Stimulated activated CD4-positive, alpha-beta T cell treated with anti-CD3 and anti-CD28 coated beads, Interleukin-2, amount 100 ng/mL, for 4 hours (primary cell): ENCODE measurements around the gene CCR5AS.
"Not testable (repeated sequence)": the region's sequence is repeated elsewhere in the genome, so short reads cannot be mapped to it uniquely, and the experiment has no call there.

Experiments used
- DNase-seq: peaks from one replicate; pipeline ENCODE4 v3.0.0-alpha.2; 2020; ENCODE audit warnings: low read depth

The CCR5AS gene

DNA sequence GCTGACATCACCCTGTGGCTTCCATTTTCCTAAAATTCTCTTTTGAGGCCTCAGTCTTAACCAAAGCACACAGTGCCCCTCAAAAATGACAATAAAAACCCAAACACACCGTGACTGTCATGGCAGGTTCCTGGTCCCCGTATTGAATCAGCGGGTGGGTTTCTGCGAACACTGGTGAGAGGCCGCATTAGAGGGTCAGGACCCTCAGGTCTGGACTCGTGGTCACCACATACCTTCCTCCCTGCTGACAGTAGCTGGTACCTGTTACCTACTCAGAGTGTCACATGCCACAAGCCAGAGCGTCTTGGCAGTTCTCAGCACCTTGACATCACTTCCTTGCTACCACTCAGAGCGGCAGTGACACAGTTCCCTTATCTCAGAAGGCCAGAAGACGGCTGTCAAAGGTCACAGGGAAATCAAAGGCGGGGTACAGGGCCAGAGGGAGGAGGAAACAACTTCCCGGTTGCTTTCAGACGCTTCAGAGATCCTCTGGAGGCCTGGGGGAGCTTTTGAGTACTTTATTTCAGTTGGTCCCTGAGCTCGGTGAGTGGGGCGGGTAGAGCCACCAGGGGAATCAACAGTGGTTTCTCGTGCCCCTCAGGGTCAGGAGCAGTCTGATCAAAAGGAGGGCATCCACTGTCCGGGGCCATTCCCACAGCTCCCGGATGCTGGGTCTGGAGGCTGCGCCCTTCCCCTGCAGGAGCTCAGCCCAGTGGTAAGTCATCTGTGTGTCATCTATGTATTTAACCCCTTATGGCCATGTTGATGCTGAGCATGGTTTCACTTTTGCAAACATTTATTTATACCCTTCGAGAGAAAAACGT lies at the start of gene CCR5AS, which contains the start of gene CCRL2:
Gene CCR5AS (minus strand): TSS at position 279 of the 824 bp plus-strand sequence.
Gene CCRL2 (plus strand): TSS at position 472 of the 824 bp plus-strand sequence. CDS start 821 bp downstream, outside the sequence.
- DNase-seq, result peak; percentile 14

DNA sequence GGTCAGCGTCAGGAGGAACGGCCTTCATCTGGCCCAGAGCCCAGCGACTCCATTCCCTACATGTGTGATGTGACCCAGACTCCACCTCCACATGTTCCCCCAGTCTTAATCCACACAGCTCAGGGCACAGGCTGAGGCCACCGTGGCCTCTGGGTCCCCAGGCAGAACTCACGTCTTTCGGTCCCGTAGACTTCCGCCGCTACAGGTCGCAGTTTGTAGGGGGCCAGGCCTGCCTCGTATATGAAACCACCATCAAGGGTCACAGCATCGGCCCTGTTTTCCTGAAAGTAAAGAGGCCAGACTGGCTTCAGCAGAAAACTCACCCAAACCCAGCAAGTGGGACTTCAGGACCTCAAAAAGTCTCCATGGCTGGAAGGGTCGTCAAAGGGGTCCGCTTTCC lies 49.3 kb upstream of the CCR5AS start:
- DNase-seq, result no peak

DNA sequence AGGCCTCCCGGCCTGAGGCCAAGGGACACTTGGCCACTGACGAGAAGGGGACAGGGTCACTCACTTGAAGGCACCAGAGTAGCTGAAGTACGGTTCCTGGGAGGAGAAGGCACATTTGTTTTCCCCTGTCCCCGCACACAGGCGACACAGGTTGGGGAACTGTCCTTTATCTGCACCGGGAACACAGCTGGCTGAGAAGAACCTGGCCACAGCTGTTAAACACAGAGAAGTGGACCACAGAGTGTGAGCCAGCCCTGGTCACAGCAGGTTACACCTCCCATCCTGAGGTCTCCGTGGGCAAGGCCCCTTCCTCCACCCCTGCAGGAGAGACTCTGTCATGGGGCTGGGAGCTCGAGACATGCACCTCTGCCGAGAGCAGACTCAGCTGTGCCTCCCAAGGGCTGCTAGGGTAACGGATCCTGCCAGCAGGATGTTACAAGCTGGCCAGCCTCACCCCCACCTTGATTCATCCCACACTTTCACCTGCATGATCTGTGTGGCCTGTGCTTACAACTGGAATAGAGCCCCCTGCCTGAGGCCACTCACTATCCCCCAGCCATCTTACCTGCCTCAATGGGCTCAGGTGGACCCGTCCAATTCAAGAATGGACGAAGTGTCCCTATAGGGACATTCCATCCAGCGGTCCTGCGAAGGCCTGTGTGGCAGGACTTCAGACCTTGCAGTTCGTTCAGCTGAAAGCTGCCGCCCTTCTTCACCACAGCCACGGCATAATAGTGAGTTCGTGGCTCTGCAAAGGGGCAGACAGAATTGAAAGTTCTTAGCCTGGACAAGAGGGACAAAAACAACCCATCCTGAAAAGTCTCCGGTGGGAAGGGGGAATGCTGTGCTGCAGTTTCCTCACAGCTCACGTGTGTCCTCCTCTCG lies 48.6 kb upstream of the CCR5AS start:
- no peak for DNase-seq

DNA sequence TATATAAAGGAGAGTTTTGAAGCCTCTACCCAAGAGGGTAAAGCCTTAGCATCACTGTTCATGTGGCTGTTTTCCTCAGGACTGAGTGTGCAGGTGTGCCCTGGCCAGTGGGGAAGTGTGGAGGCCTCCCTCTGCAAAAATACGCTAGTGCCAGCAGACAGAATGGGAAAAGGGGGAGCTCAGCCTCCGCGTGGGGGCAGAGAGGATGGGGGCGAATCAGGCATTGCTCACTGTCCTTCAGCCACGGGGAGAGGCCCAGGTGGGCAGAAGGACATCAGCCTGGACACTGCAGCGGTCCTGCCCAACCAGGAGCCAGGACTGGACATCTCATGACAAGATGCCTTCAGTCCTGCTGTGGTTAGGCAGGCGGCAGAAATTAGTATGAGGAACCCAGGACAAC lies 47.7 kb upstream of the CCR5AS start:
- no peak for DNase-seq

DNA sequence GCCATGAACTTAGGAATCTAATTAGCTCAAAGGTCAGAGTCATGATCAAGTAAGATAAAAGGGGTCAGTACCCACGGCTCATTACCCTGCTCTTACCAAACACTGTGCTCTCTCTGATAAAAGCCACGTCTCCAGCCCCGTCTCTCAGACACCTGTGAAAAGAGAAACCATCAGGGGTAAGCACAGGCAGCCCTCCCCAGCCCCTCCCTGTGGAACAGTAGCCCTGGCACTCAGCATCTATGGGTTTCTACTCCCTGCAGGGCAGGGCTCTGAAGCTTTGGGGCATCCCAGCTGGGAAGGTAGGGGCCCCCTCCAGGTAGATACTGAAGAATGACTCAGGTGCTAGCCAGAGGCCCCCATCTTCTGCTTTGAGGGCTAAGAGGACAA lies 47.3 kb upstream of the CCR5AS start:
- no peak for DNase-seq

DNA sequence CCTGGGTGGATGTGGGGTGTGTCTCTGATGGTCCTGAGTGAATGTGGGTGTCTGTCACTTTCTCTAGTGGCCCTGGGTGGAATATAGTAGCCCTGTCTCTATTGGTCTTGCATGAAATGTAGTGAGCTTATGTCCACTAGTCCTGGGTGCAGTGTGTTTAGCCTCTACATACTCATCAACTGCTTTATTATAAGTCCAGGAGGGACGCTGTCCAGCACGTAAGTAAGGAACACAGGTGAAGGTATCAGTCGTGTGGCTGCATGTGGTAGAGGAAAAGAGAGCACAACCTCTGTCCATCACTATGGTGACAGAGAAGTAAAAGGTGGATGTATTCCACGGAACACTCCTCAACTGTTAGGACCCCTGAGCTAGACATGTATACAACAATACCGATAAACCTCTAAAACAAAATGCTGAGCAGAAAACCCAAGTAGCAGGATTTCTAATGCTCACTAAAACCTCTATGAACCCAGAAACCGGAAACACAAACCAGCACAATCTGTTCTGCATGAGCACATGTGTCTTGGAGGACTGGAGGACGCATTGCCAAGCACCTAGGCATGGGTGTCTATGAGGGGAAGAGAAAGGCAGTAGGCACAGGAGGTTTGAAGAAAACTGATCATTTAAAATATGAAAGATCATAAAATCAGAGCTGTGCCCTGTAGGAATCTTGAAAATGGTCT lies 46.8 kb upstream of the CCR5AS start:
- no peak for DNase-seq

DNA sequence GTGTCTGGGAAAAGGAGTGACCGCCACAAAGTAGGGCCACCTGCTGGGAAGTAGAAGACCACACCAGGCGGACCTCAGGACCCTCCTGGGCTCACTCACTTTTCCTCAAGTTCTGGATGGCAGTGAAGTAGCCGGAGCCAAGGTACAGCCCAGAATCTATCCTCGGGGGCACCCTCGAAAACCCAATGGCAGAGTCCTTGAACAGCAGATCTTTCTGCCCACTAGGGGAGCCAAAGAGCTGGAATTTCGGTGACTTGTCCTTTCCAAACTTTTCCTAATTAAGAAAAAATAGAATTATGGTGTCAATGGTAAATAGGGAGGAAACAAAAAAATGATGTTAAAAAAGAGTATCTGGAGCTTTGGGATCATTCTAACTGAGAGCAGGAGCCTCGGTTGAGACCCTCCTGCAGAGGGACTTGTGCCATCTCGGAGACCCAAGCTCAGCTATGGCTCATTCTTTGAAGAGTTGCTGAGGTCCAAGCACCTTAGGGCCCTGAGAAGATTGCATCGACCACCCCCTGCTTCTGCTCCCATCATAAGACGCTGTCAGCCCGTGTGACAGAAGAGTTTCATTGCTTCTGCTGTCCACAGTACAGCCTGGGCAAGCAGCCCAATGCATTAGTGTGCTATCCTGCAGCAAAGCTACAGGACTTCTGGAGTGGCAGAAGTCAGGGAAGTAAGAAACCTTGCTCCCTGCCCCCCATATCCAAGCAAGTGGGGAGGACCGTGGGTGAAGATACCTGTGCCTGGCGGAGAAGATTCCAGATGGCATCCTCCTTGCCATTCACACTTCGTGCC lies 43.1 kb upstream of the CCR5AS start:
- no peak for DNase-seq

DNA sequence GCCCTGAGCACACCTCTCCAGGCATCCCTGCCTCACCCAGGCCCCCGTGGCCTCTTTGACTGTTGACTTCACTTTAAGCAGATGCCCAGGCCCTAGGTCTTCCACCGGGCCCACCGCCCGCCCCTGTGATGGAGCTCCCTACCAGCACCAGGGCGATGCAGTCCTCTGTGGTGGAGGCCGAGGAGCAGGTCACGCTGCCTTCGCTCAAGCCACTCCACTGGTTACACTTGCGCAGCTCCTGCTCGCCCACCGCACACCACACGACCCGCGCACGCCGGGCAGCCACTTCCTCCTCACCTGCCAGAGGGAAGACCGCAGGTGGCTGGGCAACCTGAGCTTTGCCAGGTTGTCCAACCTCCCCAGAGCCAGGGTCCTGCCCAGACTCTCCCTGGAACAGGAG lies 41.9 kb upstream of the CCR5AS start:
- DNase-seq, result no peak

DNA sequence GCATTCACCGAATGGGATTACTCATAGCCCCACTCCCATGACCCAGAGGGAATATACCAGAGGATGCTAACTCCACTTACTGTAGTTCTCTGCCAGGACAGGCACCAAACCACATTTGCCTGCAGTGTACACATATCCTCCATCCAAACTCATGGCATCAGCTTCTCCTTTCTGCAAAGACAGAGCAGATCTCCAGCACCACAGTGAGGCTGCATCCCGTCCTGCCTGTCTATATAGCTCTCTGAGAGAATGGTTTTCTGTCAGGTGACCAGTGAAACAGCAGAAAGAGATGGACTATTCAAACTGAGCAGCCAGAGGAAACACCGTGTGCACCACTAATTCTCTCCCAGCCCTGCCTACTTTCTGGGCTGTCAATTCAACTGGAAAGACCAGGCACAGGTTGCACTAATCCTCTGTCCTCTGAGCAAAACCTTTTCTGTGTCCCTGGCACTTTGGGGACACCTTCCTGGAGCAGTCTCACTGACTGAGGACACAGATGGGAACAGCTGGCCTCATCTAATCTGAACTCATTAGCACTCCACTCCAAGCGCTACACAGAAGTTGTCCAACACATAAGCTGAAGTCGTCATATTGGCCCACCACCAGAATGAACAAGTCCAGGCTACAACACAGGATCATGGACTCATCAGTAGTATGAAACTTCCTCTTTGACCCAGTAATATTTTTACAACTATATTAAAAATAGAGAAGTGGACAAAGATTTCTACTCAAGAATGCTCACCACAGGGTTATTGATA lies 40.5 kb upstream of the CCR5AS start:
- no peak for DNase-seq

DNA sequence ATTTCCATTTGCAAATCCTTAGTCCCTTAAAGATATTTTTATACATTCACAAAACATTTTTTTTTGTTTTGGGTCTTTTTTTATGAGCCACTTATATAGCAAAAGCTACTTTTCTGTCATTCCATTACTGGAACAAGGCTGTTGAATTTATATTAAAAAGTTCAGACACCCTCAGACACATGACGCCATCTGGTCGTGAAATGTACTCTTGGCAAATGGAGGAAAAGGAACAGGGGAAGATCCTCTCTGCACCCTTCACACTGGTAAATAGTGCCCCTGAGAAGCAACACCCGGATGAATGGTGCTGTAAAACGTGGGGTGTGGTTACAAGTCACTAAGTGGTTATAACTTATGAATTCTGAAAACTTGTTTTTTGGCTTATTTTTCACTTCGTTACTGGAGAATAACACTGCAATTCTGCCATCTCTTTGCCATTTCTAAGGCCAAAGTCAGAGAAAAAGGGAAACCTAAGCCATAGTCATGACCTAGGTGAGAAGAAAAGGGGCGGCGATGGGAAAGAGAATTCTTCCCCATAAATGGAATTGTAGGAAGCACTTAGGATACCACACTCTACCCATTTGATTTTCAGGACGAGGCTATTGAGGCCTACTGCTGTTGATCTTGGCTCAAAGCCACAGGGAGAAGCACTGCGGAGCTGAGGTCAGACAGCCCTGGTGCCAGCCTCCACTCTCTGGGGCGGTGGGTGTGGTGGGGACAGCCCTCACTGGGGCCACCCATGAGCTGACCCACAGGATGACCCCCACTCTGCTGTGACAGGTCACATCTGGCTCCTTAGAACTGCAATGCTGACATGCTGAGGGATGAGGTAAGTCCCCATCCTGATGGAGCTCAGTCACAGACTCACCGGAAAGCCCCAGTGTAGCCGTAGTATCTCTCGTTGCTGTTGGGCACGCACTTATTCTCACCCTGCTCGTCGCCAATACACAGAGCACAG lies 36.0 kb upstream of the CCR5AS start:
- DNase-seq, result no peak

DNA sequence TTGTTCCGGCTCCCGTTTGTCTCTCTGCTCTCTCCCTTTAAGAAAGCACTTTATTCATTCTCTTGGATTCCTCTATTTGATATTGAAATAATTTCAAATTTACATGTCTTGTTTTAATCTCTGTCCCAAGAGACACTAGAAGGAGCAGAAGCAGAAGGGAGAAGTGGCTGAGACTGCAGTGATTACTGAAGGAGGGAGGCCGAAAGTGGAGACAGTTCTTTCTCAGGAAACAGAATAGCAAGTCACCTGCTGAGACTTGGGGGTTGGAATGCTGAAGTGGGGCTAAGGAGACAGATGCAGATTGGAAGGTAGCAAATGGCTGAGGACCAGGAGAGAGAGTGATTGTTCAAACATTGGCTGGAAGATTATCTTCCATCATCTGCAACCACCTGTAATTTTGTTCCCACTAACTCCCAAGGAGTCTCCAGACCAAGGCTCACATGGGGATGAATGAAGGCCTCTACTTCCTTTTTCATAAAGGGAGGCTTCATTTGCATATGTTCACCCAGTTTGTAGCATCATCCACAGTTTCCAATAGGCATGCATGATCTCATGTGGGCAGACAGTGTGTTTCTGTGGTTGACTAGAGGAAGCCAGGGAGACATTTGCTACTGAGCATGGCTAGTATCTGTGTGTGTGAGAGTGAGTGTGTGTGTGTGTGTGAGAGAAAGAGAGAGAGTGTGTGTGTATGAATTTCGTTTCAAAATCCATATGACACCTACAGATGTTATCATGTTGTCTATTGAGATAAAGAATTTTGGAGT lies 33.8 kb upstream of the CCR5AS start:
- DNase-seq, result no peak

DNA sequence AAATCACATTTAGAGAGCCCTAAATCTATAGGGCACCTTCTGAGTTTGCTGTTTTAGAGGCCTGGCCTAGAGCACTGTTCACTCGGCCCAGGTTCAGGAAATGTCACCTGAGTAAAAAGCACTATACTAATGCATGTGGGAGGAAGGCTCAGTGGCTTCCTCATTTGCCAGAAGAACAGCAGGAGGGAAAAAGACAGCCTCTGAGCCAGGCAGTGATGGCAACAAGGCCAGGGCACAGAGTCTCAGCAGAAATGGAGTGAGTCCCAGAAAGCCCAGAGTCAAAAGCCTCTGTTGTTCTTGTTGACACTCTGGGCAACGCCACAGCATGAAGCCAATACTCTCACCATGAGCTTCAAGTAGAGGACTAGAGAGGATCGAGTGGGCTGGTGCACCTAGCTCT lies 32.0 kb upstream of the CCR5AS start:
- DNase-seq, result no peak

DNA sequence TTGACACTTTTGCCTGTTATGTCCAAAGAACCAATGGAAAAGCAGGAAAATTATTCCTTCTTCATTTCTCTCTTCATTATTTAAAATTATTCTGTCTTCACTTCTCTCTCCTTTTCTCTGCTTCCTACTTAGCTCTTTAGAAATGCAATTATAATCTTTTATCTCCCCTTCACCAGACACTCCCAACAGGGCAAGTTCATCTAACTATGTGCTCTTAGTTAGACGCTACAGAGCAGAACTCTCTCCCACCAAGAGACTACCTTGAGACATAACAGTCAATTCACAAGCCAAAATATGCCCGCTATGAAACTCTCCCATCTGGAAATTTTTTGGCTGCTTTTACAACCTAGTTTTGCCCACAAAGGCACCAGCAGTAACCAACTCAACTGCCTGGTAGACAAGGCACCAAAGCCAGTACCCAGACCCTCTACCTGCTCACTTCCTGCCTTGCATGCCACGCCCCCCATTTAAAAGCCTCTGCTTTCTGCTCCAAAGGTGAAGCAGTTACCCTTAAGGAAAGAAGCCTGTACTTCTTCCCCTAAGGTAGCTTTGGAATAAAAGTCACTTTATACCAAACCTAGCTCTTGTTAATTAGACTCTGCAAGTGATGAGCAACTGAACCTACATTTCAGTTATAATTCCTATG lies 28.3 kb upstream of the CCR5AS start:
- no peak for DNase-seq

DNA sequence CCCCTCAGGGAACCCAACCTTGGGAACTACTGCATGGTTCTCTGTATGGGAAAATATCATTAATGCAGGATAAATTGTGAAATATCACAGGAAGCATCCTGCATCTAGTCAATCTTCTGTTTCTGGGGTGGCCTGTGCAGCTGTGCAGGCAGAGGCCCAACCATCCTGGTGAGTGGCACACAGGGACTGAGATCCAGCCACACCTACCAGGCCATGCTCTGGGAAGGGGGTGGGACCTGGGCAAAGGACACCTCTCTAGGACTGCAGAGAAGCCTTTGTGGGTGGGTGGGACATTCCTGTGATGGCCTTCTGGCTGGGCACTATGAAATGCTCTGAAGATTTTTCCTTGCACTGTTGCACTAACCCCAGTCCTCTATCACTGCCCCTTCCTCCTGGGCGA lies 27.0 kb upstream of the CCR5AS start:
- DNase-seq, result no peak

DNA sequence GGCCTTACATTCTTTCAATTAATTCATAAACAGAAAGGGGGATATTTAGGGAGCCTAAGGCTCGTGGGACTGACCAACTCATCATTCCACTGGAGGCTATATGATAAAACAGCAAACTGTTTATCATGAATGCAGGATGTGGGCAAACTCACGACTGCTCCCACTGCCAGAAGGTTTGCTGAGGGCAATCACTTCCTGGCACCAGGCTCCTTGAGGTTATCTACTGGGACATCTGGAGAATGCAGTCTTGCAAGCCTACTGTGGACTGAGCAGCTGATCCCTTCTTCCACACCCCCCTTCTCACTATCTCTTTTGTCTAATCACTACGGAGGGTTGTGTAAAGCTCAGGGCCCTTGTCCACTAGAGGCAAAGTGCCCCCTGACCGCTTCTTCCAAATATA lies 26.3 kb upstream of the CCR5AS start:
- not testable (repeated sequence) for DNase-seq

DNA sequence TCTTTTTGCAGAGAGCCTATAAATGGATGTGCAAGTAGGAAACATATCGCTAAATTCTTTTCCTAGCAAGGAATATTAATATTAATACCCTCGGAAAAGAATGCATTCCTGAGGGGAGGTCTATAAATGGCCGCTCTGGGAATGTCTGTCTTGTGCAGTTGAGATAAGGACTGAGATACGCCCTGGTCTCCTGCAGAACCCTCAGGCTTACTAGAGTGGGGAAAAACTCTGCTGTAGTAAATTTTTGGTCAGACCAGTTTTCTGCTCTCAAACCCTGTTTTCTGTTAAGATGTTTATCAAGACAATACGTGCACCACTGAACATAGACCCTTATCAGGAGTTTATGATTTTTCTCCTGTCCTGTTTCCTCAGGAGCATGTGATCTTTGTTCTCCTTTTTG lies 25.0 kb upstream of the CCR5AS start:
- not testable (repeated sequence) for DNase-seq

DNA sequence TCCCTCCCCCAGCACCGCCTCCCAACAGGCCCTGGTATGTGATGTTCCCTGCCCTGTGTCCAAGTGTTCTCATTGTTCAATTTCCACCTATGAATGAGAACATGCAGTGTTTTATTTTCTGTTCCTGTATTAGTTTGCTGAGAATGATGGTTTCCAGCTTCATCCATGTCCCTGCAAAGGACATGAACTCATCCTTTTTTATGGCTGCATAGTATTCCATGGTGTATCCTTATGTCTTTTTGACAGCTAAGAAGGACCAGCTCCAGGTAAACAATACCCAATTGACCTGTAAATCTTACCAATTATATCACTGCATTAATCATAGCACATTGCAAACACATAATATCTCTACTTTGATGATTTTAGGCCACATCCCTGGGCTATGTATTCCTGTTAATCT lies 24.0 kb upstream of the CCR5AS start:
- DNase-seq, result not testable (repeated sequence)

DNA sequence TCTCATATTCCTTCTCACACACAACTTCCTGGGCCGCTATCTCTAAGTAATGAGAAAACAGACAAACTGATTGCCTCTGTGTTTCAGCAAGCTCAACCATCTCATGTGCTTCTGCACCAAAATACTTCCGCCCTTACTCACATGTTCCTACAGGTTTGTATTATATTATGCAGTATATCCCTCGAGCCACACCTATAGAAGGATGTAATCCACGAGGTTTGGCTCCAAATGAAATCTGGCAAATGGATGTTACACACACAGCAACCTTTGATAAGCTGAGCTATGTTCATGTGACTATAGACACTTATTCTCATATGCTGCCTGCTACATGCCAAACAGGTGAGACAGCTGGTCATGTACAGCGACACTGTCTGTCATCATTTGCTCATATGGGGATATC lies 22.8 kb upstream of the CCR5AS start:
- DNase-seq, result no peak
